Measurements from ENCODE around the gene HOXD3.

DNA sequence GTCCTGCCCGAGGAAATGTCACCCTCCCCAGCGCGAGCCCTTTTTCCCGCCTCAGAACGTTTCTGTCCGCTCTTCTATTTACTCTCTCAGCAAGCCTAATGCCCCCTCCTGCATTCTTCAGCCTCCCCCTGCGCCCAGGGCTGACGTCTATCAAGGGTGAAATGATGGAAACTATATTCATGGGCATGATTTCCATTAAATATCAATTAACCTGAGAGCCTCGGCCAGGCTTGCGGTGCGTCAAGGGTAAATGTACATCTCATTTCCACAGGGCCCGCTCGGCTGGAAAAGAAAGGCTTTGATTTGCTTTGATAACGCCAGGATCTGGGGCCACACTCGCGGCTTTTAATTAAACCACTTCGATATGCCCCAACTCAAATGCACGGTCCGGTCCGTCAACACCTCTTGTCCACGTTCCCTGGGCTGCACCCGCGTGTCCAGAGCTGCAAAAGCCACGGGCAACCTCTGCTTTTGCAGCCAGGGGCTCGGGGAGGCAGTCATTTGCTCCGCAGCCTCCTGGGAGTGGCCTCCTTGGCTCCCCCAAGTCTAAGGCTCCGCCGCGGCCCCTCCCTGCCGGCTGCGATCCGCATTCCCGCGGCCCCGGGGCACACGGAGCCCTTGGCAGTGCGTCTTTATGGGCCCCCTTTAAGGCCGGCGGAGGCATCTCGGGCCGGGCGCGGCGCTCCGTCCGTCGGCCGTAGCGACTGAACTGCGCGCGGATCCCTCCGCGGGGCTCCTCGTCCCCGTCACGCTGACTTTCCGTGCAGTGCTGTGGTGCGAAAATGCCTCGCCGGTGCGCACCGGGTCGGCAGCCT, 27.9 kb upstream of the HOXD3 start, which contains the start of gene HOXD8:
- TF ChIP-seq, protein P1, sequence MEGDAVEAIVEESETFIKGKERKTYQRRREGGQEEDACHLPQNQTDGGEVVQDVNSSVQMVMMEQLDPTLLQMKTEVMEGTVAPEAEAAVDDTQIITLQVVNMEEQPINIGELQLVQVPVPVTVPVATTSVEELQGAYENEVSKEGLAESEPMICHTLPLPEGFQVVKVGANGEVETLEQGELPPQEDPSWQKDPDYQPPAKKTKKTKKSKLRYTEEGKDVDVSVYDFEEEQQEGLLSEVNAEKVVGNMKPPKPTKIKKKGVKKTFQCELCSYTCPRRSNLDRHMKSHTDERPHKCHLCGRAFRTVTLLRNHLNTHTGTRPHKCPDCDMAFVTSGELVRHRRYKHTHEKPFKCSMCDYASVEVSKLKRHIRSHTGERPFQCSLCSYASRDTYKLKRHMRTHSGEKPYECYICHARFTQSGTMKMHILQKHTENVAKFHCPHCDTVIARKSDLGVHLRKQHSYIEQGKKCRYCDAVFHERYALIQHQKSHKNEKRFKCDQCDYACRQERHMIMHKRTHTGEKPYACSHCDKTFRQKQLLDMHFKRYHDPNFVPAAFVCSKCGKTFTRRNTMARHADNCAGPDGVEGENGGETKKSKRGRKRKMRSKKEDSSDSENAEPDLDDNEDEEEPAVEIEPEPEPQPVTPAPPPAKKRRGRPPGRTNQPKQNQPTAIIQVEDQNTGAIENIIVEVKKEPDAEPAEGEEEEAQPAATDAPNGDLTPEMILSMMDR (IDR thresholded peaks at IDR 0.05): peak in 1 of 5 experiments; percentile 27
- peak in 1 of 2 donors; percentile 77 for TF ChIP-seq EP300 (IDR thresholded peaks at IDR 0.05)
